K562 treated with DMSO at 1 percent for 24 hours (cell line): ENCODE measurements around the gene ANGPT4. TPM values are rescaled to one million over a fixed set of nuclear protein-coding genes. Genes with fewer than 3 reads are reported as not detected.

Source experiments
- total RNA-seq: library from RNA; unstranded; fragments of 300-600 nt; gene quantifications from 2 replicates; pipeline ENCODE4 v1.2.3, GENCODE V29; 2022; ENCODE audit warnings: low read depth; ENCODE audit not compliant: insufficient read depth

The ANGPT4 gene, protein sequence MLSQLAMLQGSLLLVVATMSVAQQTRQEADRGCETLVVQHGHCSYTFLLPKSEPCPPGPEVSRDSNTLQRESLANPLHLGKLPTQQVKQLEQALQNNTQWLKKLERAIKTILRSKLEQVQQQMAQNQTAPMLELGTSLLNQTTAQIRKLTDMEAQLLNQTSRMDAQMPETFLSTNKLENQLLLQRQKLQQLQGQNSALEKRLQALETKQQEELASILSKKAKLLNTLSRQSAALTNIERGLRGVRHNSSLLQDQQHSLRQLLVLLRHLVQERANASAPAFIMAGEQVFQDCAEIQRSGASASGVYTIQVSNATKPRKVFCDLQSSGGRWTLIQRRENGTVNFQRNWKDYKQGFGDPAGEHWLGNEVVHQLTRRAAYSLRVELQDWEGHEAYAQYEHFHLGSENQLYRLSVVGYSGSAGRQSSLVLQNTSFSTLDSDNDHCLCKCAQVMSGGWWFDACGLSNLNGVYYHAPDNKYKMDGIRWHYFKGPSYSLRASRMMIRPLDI
- not detected in 2 replicates for total RNA-seq

GRCh38 chr20:916125-916799 is at the start of gene ANGPT4:
TSS of gene ANGPT4 (minus strand) at chr20:916334. CDS start at chr20:916214, 120 bp downstream.

DNA sequence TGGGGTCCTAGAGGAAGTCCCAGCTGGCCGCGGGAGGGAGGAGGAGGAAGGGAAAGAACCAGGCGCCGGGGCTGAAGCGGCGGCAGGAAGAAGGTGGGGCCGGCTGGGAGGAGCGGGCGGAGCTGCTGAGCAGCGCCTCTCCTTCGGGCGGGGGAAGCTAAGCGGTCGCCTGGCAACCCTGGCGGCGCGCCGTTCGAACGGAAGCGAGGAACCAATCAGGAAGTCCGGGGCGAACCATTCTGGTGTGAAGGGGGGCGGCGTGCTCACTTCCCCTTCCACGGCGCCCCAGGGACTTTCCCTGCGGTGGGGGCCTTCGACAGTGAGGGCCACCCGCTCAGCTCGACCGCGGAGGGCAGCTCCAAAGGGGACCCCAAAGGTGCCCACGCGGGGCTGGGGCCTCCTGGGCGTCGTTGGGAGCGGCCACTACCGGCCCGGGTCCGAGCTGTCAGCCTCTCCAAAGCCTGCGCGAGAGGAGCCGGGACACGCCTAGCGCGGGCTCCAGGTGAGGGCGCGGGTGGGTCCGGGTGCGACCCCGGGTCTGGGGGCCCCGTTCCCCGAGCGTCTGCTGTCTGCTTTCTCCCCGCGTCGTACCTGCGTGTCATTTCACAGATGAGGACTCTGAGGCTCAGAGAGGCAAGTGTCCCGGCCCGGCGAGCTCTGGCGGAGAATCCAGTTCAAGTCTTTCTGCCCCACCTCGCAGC is 82.5 kb downstream of the ANGPT4 start, which contains the start of gene FAM110A:
TSS of gene FAM110A (plus strand) at position 266 of the 701 bp plus-strand sequence. CDS start 11,090 bp downstream, outside the sequence.

Other genes with a start within 250 kb of the ANGPT4 start
- not detected in 2 replicates for gene SCRT2, start 240.5 kb downstream of the ANGPT4 start, total RNA-seq
- gene SLC52A3, start 147.8 kb downstream of the ANGPT4 start, total RNA-seq: 0.80 and 1.3 TPM in 2 replicates
- gene FAM110A, start 82.6 kb downstream of the ANGPT4 start, total RNA-seq: 29.6 and 30.8 TPM in 2 replicates
- gene RSPO4, start 86.0 kb upstream of the ANGPT4 start, total RNA-seq: not detected in 2 replicates
- 52.8 and 58.0 TPM in 2 replicates for gene PSMF1, start 202.3 kb upstream of the ANGPT4 start, total RNA-seq